ENCODE data around the gene TRPV2. TPM values are rescaled to one million over a fixed set of nuclear protein-coding genes. Genes with fewer than 3 reads are reported as not detected.

TRPV2 gene
- total and polyA plus RNA-seq, 4 donors, result 2.9 to 9.3 (median 4.6) TPM

DNA sequence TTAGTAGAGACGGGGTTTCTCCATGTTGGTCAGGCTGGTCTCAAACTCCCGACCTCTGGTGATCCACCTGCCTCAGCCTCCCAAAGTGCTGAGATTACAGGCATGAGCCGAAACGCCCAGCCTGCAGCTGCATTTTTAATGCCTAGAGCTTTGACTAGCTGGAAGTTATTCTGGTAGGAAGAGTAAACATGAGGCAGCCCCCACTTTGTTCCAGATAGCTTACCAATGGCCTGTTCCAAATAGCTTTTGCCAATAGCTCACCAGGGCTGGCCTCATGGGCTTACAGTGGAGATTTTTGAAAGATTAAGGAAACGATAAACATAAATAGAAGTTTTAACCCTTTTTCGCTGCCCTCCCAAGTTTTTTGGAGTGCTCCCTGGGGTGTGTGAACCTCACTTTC, 9.8 kb downstream of the TRPV2 start:
- Histone ChIP-seq H3K27me3 (ENCODE audit: control insufficient read depth in 4 of 4, insufficient read depth in 4 of 4, low read length in 3 of 4) (no peaks in the 10 kb centered on the region), H3K4me1 (ENCODE audit: control insufficient read depth in 4 of 4, insufficient read depth in 4 of 4, low read length in 3 of 4) (peaks cover 0 to 5% (median 0%) of the 10 kb centered on the region in 4 donors), H3K9me3 (ENCODE audit: control insufficient read depth in 4 of 4, low read length in 3 of 4) (no peaks in the 10 kb centered on the region), H3K4me3 (ENCODE audit: low read depth in 1 of 3, low read length in 3 of 3) (no peak overlapping the region), H3K36me3 (ENCODE audit: control insufficient read depth in 4 of 4, insufficient read depth in 3 of 4, low read depth in 1 of 4, low read length in 3 of 4) (peaks cover 0 to 3% (median 2%) of the 10 kb centered on the region in 4 donors), H3K27ac (ENCODE audit: low read depth in 1 of 2, low read length in 2 of 2) (no peak overlapping the region), H3K9ac (ENCODE audit: low read depth in 1 of 2, low read length in 2 of 2) (no peak overlapping the region)
- no peak for DNase-seq (ENCODE audit: low spot score)
- 79% methylated on average over 6 of the region's 6 CpGs for WGBS
- no peak for TF ChIP-seq FOXA1 (IDR thresholded peaks at IDR 0.05)
- TF ChIP-seq NR2F2 (IDR thresholded peaks at IDR 0.05), result no peak
- TF ChIP-seq, protein P1, sequence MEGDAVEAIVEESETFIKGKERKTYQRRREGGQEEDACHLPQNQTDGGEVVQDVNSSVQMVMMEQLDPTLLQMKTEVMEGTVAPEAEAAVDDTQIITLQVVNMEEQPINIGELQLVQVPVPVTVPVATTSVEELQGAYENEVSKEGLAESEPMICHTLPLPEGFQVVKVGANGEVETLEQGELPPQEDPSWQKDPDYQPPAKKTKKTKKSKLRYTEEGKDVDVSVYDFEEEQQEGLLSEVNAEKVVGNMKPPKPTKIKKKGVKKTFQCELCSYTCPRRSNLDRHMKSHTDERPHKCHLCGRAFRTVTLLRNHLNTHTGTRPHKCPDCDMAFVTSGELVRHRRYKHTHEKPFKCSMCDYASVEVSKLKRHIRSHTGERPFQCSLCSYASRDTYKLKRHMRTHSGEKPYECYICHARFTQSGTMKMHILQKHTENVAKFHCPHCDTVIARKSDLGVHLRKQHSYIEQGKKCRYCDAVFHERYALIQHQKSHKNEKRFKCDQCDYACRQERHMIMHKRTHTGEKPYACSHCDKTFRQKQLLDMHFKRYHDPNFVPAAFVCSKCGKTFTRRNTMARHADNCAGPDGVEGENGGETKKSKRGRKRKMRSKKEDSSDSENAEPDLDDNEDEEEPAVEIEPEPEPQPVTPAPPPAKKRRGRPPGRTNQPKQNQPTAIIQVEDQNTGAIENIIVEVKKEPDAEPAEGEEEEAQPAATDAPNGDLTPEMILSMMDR (IDR thresholded peaks at IDR 0.05; ENCODE audit: low read depth, low read length, missing input control), result no peak
- no peak for TF ChIP-seq JUND (IDR thresholded peaks at IDR 0.05)
- no peak for TF ChIP-seq FOXA2 (IDR thresholded peaks at IDR 0.05)
- TF ChIP-seq TAF1 (conservative IDR thresholded peaks at IDR 0.05), result no peak
- TF ChIP-seq HNF4G (IDR thresholded peaks at IDR 0.05), result no peak
- TF ChIP-seq EGR1 (IDR thresholded peaks at IDR 0.05; ENCODE audit: low read depth in 2 of 2), result no peak

DNA sequence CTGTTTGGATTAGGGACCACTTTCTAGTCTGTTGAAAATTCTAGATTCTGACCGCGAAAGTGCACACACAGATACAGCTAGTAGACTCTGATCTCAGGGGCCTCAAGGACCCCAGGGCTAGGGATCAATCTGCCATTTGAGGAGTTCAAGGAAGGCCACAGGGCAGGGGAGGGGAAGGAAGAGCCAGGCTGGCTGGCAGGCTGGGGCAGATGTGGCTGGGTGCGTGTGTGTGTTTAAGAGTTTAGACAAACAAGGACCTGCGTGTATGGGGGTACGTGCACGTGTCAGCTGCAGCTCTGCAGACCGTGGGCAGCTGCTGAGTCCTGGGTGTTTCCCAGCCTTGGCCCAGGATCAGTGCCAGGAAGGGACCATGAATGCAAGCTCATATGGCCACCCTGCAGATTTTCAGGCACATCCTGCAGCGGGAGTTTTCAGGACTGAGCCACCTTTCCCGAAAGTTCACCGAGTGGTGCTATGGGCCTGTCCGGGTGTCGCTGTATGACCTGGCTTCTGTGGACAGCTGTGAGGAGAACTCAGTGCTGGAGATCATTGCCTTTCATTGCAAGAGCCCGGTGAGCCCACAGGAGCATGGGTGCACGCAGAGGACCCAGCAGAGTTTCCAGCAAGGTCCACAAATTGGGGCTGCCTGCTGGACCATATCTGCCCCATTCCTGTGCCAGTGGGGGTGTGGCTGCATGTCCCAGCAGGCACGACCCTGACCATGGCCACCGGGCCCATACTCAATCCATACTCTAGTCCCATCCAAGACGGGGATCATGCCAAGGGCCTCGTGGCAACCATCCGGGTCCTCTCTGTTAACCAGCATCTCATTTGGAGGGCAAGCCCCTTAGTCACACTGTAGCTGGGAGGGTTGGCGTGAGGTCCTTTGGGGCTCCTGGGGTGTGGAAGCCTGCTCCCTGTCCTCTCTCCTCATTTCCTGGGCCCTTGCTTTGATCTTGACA, 10.6 kb downstream of the TRPV2 start:
- no peak overlapping the region for H3K9ac ChIP-seq (ENCODE audit: low read depth in 1 of 2, low read length in 2 of 2)
- H3K4me1 ChIP-seq (ENCODE audit: control insufficient read depth in 4 of 4, insufficient read depth in 4 of 4, low read length in 3 of 4), result peaks cover 0 to 5% (median 0%) of the 10 kb centered on the region in 4 donors
- H3K36me3 ChIP-seq (ENCODE audit: control insufficient read depth in 4 of 4, insufficient read depth in 3 of 4, low read depth in 1 of 4, low read length in 3 of 4), result peaks cover 0 to 3% (median 2%) of the 10 kb centered on the region in 4 donors
- WGBS, result 79% methylated on average over 20 of the region's 20 CpGs
- no peak overlapping the region for H3K4me3 ChIP-seq (ENCODE audit: low read depth in 1 of 3, low read length in 3 of 3)
- H3K27ac ChIP-seq (ENCODE audit: low read depth in 1 of 2, low read length in 2 of 2), result no peak overlapping the region
- no peak for TF ChIP-seq SP1 (IDR thresholded peaks at IDR 0.05)
- TF ChIP-seq FOXA2 (IDR thresholded peaks at IDR 0.05), result no peak
- TF ChIP-seq, protein P1 (IDR thresholded peaks at IDR 0.05; ENCODE audit: low read depth, low read length, missing input control), result no peak
- TF ChIP-seq JUND (IDR thresholded peaks at IDR 0.05), result no peak
- TF ChIP-seq, protein P2, sequence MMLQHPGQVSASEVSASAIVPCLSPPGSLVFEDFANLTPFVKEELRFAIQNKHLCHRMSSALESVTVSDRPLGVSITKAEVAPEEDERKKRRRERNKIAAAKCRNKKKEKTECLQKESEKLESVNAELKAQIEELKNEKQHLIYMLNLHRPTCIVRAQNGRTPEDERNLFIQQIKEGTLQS (IDR thresholded peaks at IDR 0.05), result no peak
- TF ChIP-seq, protein P3, sequence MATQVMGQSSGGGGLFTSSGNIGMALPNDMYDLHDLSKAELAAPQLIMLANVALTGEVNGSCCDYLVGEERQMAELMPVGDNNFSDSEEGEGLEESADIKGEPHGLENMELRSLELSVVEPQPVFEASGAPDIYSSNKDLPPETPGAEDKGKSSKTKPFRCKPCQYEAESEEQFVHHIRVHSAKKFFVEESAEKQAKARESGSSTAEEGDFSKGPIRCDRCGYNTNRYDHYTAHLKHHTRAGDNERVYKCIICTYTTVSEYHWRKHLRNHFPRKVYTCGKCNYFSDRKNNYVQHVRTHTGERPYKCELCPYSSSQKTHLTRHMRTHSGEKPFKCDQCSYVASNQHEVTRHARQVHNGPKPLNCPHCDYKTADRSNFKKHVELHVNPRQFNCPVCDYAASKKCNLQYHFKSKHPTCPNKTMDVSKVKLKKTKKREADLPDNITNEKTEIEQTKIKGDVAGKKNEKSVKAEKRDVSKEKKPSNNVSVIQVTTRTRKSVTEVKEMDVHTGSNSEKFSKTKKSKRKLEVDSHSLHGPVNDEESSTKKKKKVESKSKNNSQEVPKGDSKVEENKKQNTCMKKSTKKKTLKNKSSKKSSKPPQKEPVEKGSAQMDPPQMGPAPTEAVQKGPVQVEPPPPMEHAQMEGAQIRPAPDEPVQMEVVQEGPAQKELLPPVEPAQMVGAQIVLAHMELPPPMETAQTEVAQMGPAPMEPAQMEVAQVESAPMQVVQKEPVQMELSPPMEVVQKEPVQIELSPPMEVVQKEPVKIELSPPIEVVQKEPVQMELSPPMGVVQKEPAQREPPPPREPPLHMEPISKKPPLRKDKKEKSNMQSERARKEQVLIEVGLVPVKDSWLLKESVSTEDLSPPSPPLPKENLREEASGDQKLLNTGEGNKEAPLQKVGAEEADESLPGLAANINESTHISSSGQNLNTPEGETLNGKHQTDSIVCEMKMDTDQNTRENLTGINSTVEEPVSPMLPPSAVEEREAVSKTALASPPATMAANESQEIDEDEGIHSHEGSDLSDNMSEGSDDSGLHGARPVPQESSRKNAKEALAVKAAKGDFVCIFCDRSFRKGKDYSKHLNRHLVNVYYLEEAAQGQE (IDR thresholded peaks at IDR 0.05), result no peak
- TF ChIP-seq HNF4A (conservative IDR thresholded peaks at IDR 0.05), result no peak
- TF ChIP-seq EGR1 (IDR thresholded peaks at IDR 0.05; ENCODE audit: low read depth in 2 of 2), result no peak
- TF ChIP-seq, protein P4, sequence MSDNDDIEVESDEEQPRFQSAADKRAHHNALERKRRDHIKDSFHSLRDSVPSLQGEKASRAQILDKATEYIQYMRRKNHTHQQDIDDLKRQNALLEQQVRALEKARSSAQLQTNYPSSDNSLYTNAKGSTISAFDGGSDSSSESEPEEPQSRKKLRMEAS (IDR thresholded peaks at IDR 0.05), result no peak
- TF ChIP-seq, protein P5, sequence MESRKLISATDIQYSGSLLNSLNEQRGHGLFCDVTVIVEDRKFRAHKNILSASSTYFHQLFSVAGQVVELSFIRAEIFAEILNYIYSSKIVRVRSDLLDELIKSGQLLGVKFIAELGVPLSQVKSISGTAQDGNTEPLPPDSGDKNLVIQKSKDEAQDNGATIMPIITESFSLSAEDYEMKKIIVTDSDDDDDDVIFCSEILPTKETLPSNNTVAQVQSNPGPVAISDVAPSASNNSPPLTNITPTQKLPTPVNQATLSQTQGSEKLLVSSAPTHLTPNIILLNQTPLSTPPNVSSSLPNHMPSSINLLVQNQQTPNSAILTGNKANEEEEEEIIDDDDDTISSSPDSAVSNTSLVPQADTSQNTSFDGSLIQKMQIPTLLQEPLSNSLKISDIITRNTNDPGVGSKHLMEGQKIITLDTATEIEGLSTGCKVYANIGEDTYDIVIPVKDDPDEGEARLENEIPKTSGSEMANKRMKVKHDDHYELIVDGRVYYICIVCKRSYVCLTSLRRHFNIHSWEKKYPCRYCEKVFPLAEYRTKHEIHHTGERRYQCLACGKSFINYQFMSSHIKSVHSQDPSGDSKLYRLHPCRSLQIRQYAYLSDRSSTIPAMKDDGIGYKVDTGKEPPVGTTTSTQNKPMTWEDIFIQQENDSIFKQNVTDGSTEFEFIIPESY (IDR thresholded peaks at IDR 0.05), result no peak
- TF ChIP-seq TAF1 (conservative IDR thresholded peaks at IDR 0.05), result no peak
- TF ChIP-seq GABPA (IDR thresholded peaks at IDR 0.05 in 1 of 2, conservative IDR thresholded peaks at IDR 0.05 in 1 of 2), result no peak
- TF ChIP-seq FOXA1 (IDR thresholded peaks at IDR 0.05), result no peak
- TF ChIP-seq YY1 (IDR thresholded peaks at IDR 0.05), result no peak
- no peak for TF ChIP-seq HNF4G (IDR thresholded peaks at IDR 0.05)
- no peak for TF ChIP-seq RAD21 (IDR thresholded peaks at IDR 0.05)
- no peak for TF ChIP-seq NR2F2 (IDR thresholded peaks at IDR 0.05)
- TF ChIP-seq RXRA (IDR thresholded peaks at IDR 0.05), result no peak
- no peak for DNase-seq (ENCODE audit: low spot score)
- no peaks in the 10 kb centered on the region for H3K9me3 ChIP-seq (ENCODE audit: control insufficient read depth in 4 of 4, low read length in 3 of 4)
- H3K27me3 ChIP-seq (ENCODE audit: control insufficient read depth in 4 of 4, insufficient read depth in 4 of 4, low read length in 3 of 4), result no peaks in the 10 kb centered on the region
